Stimulated activated CD4-positive, alpha-beta T cell treated with anti-CD3 and anti-CD28 coated beads, Interleukin-4, amount 100 ng/mL, for 1 hour (primary cell): ENCODE measurements around the gene KCTD16.

Experiments
- DNase-seq: peaks from one replicate; pipeline ENCODE4 v3.0.0-alpha.2; 2020

The KCTD16 gene

DNA sequence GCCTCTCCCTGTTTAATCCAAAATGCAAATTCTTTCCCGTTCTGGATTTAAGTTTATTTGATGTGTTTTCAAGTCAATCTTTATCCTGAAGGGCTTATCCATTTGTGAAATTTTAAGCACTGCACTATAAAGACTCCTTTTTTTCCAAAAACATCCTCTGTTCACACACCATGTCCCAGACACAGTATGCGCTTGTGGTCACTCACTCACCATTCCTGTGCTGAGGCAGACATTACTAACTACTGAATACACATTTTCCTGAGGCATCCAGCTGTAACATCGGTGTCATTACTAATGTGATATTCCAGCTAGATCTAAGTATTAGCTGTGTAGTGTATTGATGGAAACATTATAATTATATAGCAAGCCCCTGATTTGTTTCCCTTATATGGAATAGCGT, 298.4 kb downstream of the KCTD16 start:
- no peak for DNase-seq

DNA sequence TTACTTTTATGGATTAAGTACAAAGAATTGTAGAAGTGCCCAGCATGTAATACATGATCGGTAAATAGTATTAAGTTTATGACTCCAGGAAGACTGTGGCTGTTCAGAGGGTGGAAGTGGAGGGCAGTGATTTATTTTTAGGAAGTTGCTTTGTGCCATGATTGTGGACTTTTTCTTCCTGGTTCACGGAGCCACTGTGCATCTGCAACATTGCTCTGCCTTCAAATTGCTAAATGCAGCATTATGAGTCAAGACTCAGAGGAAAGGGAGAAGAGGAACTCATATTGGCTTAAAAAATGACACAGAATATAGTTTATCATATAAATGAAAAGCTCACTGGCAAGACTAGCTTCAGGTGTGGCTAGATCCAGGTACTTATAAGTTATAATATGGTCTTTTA, 301.5 kb downstream of the KCTD16 start:
- DNase-seq = no peak

DNA sequence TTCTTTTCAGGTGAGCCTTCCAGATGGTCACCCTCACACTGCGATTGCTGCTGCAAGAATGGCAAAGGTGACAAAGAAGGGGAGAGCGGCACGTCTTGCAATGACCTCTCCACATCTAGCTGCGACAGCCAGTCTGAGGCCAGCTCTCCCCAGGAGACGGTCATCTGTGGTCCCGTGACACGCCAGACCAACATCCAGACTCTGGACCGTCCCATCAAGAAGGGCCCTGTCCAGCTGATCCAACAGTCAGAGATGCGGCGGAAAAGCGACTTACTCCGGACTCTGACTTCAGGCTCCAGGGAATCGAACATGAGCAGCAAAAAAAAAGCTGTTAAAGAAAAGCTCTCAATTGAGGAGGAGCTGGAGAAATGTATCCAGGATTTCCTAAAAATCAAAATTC, 303.0 kb downstream of the KCTD16 start:
- DNase-seq = no peak

DNA sequence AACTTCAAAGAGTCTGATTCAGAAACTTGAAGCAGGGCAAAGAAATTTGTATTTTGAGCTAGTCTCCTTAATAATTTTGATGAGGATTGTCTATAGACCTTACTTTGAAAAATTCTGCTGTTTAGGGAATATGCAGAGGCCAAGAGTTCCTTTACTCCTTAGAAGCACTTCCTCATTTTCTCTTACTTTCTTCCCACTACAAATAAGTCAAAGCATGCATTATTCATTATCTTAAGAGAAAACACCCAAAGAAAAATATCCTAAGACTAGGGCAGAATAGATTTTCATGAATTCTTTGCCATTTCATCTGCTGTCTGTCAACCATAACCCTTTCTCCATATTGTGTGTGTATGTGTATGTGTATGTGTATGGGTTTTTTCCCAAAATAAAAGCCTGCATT, 307.9 kb downstream of the KCTD16 start:
- DNase-seq = no peak

DNA sequence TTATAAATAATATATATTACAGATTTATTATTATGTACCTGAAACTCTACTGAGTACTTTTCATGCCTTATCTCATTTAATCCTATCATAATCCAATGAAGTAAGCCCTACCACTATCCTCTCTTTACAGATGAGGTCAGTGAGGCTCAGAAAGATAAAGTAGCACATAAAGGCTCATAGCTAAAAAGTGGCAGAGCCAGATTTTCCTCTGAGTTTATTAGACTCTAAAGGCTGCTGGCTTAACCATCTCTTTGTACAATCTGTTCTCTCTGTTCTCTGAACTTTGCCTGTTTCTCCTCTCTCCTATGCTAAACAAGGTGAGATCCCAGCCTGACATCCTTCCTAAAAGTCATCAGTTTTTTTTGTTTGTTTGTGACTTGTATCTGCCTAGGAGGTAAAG, 311.2 kb downstream of the KCTD16 start:
- no peak for DNase-seq

DNA sequence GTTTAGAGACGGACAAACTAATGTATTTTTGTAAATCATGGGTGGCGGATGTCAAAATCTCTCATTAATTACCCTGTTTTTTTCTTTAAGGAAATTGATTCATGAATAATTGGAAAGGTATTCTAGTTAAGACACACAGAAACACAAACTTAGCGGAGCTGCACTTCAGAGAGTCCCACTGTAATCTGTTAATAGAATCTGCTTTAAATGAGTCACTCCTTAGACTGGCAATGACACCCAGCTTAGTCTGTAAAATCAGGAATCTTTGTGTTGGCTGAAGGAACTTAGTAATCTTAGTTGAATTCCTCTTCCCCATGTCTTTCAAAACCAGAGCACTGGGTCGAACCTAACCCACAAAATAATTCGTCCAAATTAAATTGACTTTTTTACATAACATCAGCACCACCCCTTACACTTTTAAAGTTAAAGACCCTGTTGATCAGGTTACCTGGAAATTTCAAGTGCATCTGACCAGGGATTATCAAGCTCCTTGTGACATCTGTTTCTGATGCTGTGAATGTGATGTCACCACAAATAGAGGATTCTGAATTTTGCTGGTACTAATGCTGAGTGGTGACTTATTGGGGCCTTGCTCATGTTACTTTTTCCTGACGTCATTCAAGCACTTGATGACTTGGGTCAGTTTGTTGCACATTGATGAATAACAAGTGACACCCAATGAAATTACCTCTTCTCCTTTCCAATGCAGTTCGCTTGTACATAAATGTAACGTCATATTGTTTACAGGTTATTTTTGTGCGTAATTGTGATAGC, 313.6 kb downstream of the KCTD16 start:
- no peak for DNase-seq

DNA sequence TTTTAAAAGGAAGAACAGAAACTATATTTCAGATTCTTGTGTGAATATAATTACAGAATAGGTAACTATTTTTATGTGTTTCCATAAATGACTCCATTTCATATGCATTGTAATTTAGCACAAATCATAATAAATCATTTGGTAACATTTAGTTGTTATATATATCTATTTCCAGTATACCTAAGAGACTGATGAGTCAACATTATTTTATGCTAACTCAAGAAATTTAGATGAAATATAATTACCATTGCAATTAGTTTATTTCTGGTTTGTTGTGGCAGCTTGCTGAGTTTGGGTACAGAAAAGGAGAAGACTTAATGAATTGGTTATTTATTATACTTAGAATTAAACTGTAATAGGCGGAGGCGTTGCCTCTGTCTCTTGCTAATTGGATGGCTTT, 314.9 kb downstream of the KCTD16 start:
- no peak for DNase-seq

DNA sequence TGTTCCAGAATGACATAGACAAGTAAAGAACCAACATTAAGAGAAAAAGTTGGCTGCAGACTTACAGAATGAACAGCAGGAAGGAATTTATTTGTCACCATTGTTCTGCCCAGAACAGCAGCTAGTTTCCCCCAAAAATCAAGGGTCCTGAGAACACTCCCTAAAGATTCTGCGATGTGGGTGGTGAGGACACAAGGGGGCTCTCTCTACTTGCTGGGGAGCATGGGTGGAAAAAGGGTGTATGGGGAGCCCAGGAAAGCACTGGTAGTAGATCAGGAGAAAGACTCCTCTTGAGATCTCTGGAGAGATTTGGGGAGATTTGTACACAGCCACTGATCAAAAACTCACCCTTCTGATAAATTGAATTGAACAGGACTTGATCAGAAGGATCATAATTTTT, 316.5 kb downstream of the KCTD16 start:
- no peak for DNase-seq

DNA sequence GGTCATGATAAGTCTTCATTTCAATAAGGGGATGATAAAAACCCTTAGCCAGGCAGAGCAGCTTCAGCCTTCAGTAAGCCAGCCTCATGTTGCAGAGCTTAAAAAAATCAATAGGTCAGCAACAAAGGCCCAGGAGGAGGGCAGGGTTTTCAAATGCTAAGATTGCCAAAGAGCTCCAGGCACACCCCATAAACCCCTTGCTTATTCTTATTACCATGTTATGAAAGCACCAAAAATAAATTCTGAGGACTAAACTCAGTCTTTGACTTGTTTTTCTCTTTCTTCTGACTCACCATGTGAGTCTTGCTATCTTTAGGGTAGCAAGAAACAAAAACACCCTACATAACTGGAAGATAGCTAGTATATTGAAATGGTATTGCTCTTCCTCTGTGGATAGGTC, 317.1 kb downstream of the KCTD16 start:
- DNase-seq = no peak

DNA sequence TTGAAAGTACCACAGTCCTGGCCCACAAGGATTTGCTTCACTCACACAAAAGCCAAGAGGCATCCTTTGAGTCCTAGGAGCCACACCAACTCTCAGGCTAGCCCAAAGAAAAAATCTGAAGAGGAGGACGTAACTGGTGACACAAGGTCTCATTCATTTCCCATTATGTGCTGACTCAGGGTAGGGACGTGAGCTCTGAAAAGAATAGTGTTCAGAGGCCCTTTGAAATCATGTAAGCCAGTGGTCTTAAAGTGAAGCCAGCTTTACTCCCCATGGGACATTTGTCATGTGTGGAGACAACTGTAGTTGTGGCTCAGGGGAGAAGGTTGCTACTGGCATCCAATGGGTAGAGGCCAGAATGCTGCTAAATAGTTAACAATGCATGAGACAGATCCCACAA, 332.4 kb downstream of the KCTD16 start:
- no peak for DNase-seq

DNA sequence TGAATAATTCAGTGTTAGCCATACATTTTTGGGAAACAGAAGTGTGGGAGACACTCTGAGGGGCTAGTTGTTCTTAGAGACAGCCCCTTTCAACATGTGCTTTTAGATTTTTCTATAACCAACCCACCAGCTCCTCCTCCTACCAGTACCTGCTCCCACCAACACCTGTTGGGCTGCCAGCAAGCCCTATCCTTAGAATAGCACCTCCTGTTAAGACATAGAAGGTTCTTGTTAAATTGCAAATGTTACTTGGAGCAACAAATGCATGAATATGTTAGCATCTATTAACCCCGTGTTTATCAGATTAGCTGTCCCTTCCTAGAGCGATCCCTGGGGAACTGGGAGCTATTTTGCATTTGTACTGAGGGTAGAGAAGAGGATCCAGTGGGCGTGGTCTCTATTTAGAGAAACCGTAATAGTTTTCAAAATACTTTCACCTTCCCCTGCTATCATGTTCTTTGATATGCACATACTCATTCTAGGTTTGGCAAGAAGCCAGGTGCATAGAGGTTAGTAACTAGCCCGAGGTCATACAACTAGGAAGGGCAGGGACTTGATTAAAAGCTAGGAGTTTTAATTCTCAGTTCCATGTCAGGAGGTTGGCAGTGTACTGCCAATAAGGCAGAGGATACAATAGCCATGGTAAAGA, 334.4 kb downstream of the KCTD16 start:
- no peak for DNase-seq

DNA sequence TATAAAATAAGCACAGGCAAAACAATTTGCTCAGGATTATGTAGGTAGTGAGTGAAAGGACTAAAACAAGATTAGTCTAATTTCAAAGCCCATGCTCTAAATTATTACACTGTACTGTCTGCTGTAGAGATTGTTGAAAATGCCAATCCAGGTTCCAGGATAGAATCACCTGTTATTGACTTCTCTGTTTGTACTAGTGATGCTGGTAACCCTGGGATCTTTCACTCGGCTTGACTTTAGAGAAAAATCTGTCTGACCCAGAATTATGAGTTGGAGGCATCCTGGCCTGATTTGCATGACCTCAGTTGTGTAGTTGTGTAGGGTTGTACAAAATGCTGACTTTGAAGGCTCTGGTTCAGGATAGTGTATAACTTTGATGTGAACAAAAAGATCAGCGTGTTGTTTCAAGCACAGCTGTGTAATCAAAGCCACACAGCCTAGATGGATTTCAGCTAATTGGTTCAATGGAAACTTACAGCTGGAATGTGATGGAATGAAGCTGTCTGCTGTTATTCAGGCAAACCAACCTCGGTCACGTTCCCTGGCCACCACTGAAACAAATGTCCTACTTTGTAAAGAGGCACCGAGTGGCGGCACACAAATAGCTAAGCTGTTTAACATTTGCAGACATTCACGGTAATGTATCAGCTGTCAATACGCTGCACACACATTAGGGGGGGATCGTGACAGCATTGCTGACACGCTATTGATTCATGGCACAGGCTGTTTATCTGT, 340.3 kb downstream of the KCTD16 start:
- no peak for DNase-seq

DNA sequence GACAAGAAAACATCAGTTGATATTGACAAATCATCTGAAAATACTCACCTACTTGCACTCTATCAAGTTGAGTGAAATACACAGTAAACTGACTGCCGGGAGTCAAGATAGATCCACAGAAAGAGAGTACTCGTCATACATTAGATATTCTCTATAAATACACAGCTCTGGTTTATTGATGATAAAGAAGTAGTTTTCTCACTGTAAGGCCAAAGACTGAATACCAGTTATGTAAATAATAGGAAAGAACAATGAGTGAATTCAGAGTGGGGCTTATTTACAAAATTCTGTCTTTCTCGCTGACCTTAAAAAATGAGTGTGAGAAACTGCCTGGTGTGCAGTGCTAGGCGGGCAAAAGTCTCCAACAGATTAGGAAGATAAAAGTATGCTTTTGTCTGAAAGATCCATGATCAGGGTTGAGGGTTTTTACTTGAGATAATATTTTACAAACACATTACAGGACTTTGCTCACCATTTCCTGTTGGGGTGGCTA, 341.0 kb downstream of the KCTD16 start:
- no peak for DNase-seq

DNA sequence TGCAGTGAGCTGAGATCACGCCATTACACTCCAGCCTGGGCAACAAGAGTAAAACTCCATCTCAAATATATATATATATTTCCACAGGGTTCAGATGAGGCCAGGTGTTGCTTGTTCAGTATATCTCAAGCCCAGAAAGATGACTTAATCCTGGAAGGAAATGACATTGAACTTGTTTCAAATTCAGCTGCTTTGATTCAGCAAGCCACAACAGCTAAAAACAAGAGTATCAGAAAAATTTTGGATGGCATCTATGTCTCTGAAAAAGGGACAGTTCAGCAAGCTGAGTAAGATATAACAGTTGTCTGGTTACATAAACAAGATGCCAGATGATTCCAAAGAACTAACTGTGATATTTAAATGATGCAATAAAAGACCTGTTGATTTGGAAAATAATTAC, 352.0 kb downstream of the KCTD16 start:
- DNase-seq = no peak

DNA sequence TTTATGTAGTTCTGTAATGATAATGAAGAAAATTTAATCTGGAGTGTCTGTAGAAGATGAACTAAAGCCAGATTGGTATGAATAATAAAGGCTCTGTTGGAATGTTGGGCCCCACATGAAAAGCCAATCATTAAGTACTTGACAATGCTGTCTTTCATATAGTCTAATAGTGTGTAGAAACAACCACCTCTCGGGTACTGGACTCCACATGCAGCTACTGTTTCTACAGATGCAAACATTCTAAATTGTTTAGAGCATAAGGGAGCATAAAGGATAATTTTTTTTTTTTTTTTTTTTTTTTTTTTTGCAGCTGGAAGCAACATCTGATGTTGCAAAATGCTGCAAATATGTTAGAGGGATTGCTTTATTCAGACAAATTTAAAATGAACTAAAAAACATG, 354.3 kb downstream of the KCTD16 start:
- DNase-seq = no peak

DNA sequence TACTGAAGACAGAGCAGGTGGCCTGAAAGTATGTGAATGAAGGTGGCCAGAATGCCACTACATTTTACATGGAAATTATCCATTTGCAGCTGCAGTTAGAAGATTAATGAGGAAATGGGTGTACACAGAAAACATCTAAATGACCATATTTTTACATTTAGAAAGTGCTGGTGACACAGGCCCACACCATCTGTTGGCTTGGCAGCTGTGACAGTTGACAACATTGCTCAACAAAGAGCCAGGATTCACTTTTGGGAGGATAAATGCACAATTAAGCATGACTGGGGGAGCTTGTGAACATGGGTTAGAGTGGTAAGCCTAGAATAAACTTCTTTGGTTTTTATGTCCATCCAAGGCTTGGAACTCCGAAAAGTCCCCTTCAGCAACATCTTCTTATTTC, 360.5 kb downstream of the KCTD16 start:
- DNase-seq = no peak
